Measurements from ENCODE around the gene GFER.

- TF ChIP-seq CTCF (IDR thresholded peaks at IDR 0.05) (no peak), EZH2 (IDR thresholded peaks at IDR 0.05; ENCODE audit: borderline replicate concordance, insufficient read depth, low read depth, low read length, poor library complexity, severe bottlenecking) (no peak)
These were observed 9.6 kb upstream of the GFER start for GRCh38 chr16:1974157-1975070.
